Hematopoietic multipotent progenitor cell treated with erythropoietin and hydrocortisone succinate and interleukin-3 and kit ligand, for 15 days (in vitro differentiated cells): Measurements from ENCODE around the gene FRG2B.
"Not testable (repeated sequence)": the region's sequence is repeated elsewhere in the genome, so short reads cannot be mapped to it uniquely, and the experiment has no call there.

Source experiments
- DNase-seq: peaks from one replicate; pipeline ENCODE4 v3.0.0-alpha.2; 2015; ENCODE audit warnings: low spot score

The FRG2B gene

GRCh38 chr10:133599869-133600268 is 26.7 kb downstream of the FRG2B start:
- DNase-seq: not testable (repeated sequence)

GRCh38 chr10:133592716-133593115 is 33.9 kb downstream of the FRG2B start:
- no peak for DNase-seq

GRCh38 chr10:133590970-133591359 is 35.6 kb downstream of the FRG2B start:
- no peak for DNase-seq

GRCh38 chr10:133590226-133590969 is 36.2 kb downstream of the FRG2B start:
- DNase-seq: no peak

- not testable (repeated sequence) for DNase-seq
Measured at GRCh38 chr10:133577037-133577436, 49.6 kb downstream of the FRG2B start.
